H1 (cell line): Measurements from ENCODE around the gene ARMS2. TPM values are rescaled to one million over a fixed set of nuclear protein-coding genes. Genes with fewer than 3 reads are reported as not detected.

Experiments used
- CTCF ChIA-PET: fragments of 300-600 bp; sonication (Branson Sonifier 250); formaldehyde crosslinking; loops from one replicate; lab custom pipeline; 2021; ENCODE audit not compliant: partially characterized antibody; lab: Charles Lee
- POLR2A ChIA-PET: fragments of 300-600 bp; sonication (Branson Sonifier 250); formaldehyde crosslinking; loops from one replicate; lab custom pipeline; 2021; ENCODE audit warnings: inconsistent platforms; ENCODE audit not compliant: partially characterized antibody; lab: Charles Lee
- DNase-seq, 2 experiments: peaks; one replicate each; pipeline versions ENCODE4 v3.0.0 to v3.0.0-alpha.2; 2010 to 2022; ENCODE audit warnings: low spot score in 2 of 2, low read depth in 1 of 2, mixed read lengths in 1 of 2
- FAIRE-seq: peaks from 2 replicates; lab custom pipeline; 2011; peaks lifted over from hg19 to GRCh38; lab: Jason Lieb, UNC
- H2AFZ ChIP-seq: 2 replicates; pipeline ENCODE4 v1.8.1; 2012; ENCODE audit warnings: low read length, inconsistent platforms
- H2AK5ac ChIP-seq: 2 replicates; pipeline ENCODE4 v1.6.1; 2013; ENCODE audit warnings: low read depth, low read length
- H2BK120ac ChIP-seq: replicated peaks from 2 replicates; pipeline ENCODE3; 2013; ENCODE audit warnings: low read depth, low read length, inconsistent platforms
- H2BK12ac ChIP-seq: 2 replicates; pipeline ENCODE4 v1.6.1; 2013; ENCODE audit warnings: low read depth, low read length
- H2BK15ac ChIP-seq: 2 replicates; pipeline ENCODE4 v1.6.1; 2013; ENCODE audit warnings: low read length
- H2BK20ac ChIP-seq: 2 replicates; pipeline ENCODE4 v1.6.1; 2013; ENCODE audit warnings: low read length
- H2BK5ac ChIP-seq: 2 replicates; pipeline ENCODE4 v1.6.1; 2013; ENCODE audit warnings: low read depth, low read length
- H3K14ac ChIP-seq: 2 replicates; pipeline ENCODE4 v1.6.1; 2013; ENCODE audit warnings: inconsistent platforms; ENCODE audit not compliant: insufficient read length
- H3K18ac ChIP-seq: 2 replicates; pipeline ENCODE4 v1.6.1; 2013; ENCODE audit warnings: low read length; ENCODE audit errors: extremely low read depth
- H3K23ac ChIP-seq: 2 replicates; pipeline ENCODE4 v1.6.1; 2013; ENCODE audit warnings: inconsistent platforms; ENCODE audit not compliant: insufficient read length
- H3K23me2 ChIP-seq: 2 replicates; pipeline ENCODE4 v1.6.1; 2013; ENCODE audit warnings: low read depth, low read length
- H3K27ac ChIP-seq: 2 replicates; pipeline ENCODE4 v1.6.1; 2011; ENCODE audit warnings: low read depth, low read length, inconsistent platforms
- H3K27me3 ChIP-seq, 4 experiments: replicated peaks in 1 of 4; 1 replicate in 1 of 4; 2 replicates in 3 of 4; pipeline versions ENCODE4 v1.6.1 to v1.8.1; 2011 to 2013; ENCODE audit warnings: low read length in 3 of 4, mild to moderate bottlenecking in 3 of 4, inconsistent platforms in 2 of 4, mixed read lengths in 2 of 4, moderate library complexity in 1 of 4; ENCODE audit not compliant: control insufficient read depth in 3 of 4, insufficient read depth in 3 of 4; ENCODE audit errors: extremely low read depth in 1 of 4
- H3K36me3 ChIP-seq, 4 experiments: 2 replicates each; pipeline versions ENCODE4 v1.6.1 to v1.8.1; 2011 to 2013; ENCODE audit warnings: mild to moderate bottlenecking in 4 of 4, low read length in 3 of 4, moderate library complexity in 2 of 4, control low read depth in 1 of 4, inconsistent platforms in 1 of 4; ENCODE audit not compliant: insufficient read depth in 4 of 4, control insufficient read depth in 2 of 4
- H3K4ac ChIP-seq: replicated peaks from 2 replicates; pipeline ENCODE3; 2013; ENCODE audit warnings: low read length, low read depth, mixed read lengths, inconsistent platforms; ENCODE audit not compliant: insufficient read length
- H3K4me1 ChIP-seq, 4 experiments: replicated peaks in 1 of 4; 1 replicate in 1 of 4; 2 replicates in 3 of 4; pipeline versions ENCODE4 v1.6.1 to v1.8.1; 2011 to 2013; ENCODE audit warnings: low read length in 3 of 4, inconsistent platforms in 2 of 4, mixed read lengths in 1 of 4; ENCODE audit not compliant: insufficient read depth in 4 of 4, control insufficient read depth in 3 of 4
- H3K4me2 ChIP-seq, 2 experiments: 2 replicates each; pipeline versions ENCODE4 v1.6.1 to v1.8.1; 2011 to 2013; ENCODE audit warnings: low read depth in 2 of 2, low read length in 2 of 2, control low read depth in 1 of 2, inconsistent platforms in 1 of 2, mild to moderate bottlenecking in 1 of 2; ENCODE audit not compliant: insufficient read depth in 1 of 2
- H3K4me3 ChIP-seq, 4 experiments: fragments of 200-600, 300-600 bp in 1 of 4; sonication (generic), shearing (Covaris generic), sonication (Bioruptor Twin) in 1 of 4; 2 replicates each; pipeline versions ENCODE4 v1.5.1 to v1.8.1; 2011 to 2016; ENCODE audit warnings: low read length in 4 of 4, low read depth in 3 of 4, control low read depth in 2 of 4, inconsistent platforms in 2 of 4, mild to moderate bottlenecking in 2 of 4, mixed read lengths in 1 of 4, moderate library complexity in 1 of 4; ENCODE audit not compliant: insufficient read depth in 2 of 4; ENCODE audit errors: extremely low read depth in 1 of 4
- H3K56ac ChIP-seq: replicated peaks from 2 replicates; pipeline ENCODE3; 2013; ENCODE audit warnings: low read depth, mild to moderate bottlenecking, mixed read lengths, low read length, inconsistent platforms; ENCODE audit not compliant: insufficient read length
- H3K79me1 ChIP-seq: 2 replicates; pipeline ENCODE4 v1.6.1; 2013; ENCODE audit warnings: low read depth, low read length, control low read depth
- H3K79me2 ChIP-seq, 2 experiments: 2 replicates each; pipeline versions ENCODE4 v1.6.1 to v1.8.1; 2012 to 2013; ENCODE audit warnings: low read length in 2 of 2, mild to moderate bottlenecking in 2 of 2, inconsistent platforms in 1 of 2; ENCODE audit not compliant: insufficient read depth in 2 of 2, control insufficient read depth in 1 of 2
- H3K9ac ChIP-seq, 4 experiments: replicated peaks in 1 of 4; 1 replicate in 1 of 4; 2 replicates in 3 of 4; pipeline versions ENCODE4 v1.6.1 to v1.8.1; 2011 to 2013; ENCODE audit warnings: low read depth in 3 of 4, low read length in 3 of 4, control low read depth in 2 of 4, mild to moderate bottlenecking in 2 of 4, moderate library complexity in 2 of 4, inconsistent platforms in 1 of 4; ENCODE audit errors: extremely low read depth in 1 of 4
- H3K9me3 ChIP-seq, 2 experiments: 2 replicates each; pipeline versions ENCODE4 v1.6.1 to v1.8.1; 2012 to 2013; ENCODE audit warnings: mild to moderate bottlenecking in 2 of 2, moderate library complexity in 2 of 2, control low read depth in 1 of 2, inconsistent platforms in 1 of 2, low read depth in 1 of 2, low read length in 1 of 2, mixed read lengths in 1 of 2; ENCODE audit not compliant: insufficient read depth in 2 of 2
- H4K20me1 ChIP-seq, 2 experiments: replicated peaks in 1 of 2; 2 replicates each; pipeline versions ENCODE3 to v1.8.1; 2011 to 2013; ENCODE audit warnings: inconsistent platforms in 2 of 2, low read length in 2 of 2, mild to moderate bottlenecking in 1 of 2; ENCODE audit not compliant: insufficient read depth in 2 of 2, control insufficient read depth in 1 of 2
- H4K5ac ChIP-seq: 2 replicates; pipeline ENCODE4 v1.6.1; 2013; ENCODE audit warnings: low read length, low read depth, mixed read lengths, inconsistent platforms; ENCODE audit not compliant: insufficient read length
- H4K8ac ChIP-seq: 2 replicates; pipeline ENCODE4 v1.8.0; 2013; ENCODE audit warnings: mild to moderate bottlenecking, moderate library complexity, low read length, inconsistent platforms; ENCODE audit not compliant: insufficient read depth; ENCODE audit errors: extremely low read depth
- H4K91ac ChIP-seq: replicated peaks from 2 replicates; pipeline ENCODE3; 2013; ENCODE audit warnings: low read length, mixed read lengths, inconsistent platforms; ENCODE audit not compliant: insufficient read length
- CBX8 ChIP-seq: fragments of 300-800, 300-1000 bp; sonication (generic); IDR thresholded peaks from 2 replicates; pipeline ENCODE4 v1.7.1; 2016; ENCODE audit warnings: low read depth, low read length, borderline replicate concordance
- WGBS, 2 experiments: shearing (Covaris generic) in 1 of 2; methylation state at CpG; one replicate each; pipeline versions ENCODE4 v1.1.6 to v1.1.7; 2013 to 2015; ENCODE audit warnings: low lambda C conversion rate in 2 of 2, mixed read lengths in 2 of 2, inconsistent platforms in 1 of 2, low coverage in 1 of 2, missing lambda C conversion rate in 1 of 2; ENCODE audit not compliant: insufficient replicate concordance in 2 of 2, insufficient coverage in 1 of 2, insufficient read length in 1 of 2; ENCODE audit errors: extremely low coverage in 1 of 2, missing lambda C conversion rate in 1 of 2; 5-methylcytosine and 5-hydroxymethylcytosine counted together
- polyA plus RNA-seq, 7 experiments: library from polyadenylated mRNA; depleted of rRNA in 3 of 7; stranded (reverse) in 5 of 7; unstranded in 2 of 7; fragments of >200 nt in 5 of 7; fragments of 200-250 nt in 2 of 7; gene quantifications; 1 replicate in 5 of 7; 2 replicates in 1 of 7; 4 replicates in 1 of 7; pipeline versions ENCODE4 v1.2.1 to v1.2.3, GENCODE V29; 2011 to 2013; ENCODE audit warnings: missing spikeins in 2 of 7, mixed read lengths in 2 of 7
- total RNA-seq: library from RNA; stranded (reverse); fragmentation: NEBNext Ultra II Directional; extraction: Animal tissue kit (Norgen Biotek cat#: 25700); gene quantifications from 2 replicates; pipeline ENCODE4 v1.2.1, GENCODE V29; 2021

ARMS2 gene
- total and polyA plus RNA-seq, 2 of the 8 experiments (the other 6 are each of a cell fraction or from before 2014, with no cell fraction given) = not detected

GRCh38 chr10:122468307-122468925, 14.0 kb downstream of the ARMS2 start:
- Histone ChIP-seq H4K91ac (no peak overlapping the region), H2BK15ac (no peak overlapping the region), H2BK120ac (no peak overlapping the region), H3K4ac (no peak overlapping the region), H4K5ac (no peak overlapping the region), H3K18ac (no peak overlapping the region), H4K20me1 (peaks cover 2 to 3% of the 10 kb centered on the region in 2 experiments), H3K14ac (no peak overlapping the region), H3K23ac (no peak overlapping the region), H3K27ac (no peak overlapping the region), H2BK20ac (no peak overlapping the region), H3K56ac (no peak overlapping the region), H3K23me2 (no peaks in the 10 kb centered on the region), H3K4me3 (no peak overlapping the region), H2AK5ac (no peak overlapping the region), H2AFZ (no peak overlapping the region), H3K36me3 (no peaks in the 10 kb centered on the region), H3K9me3 (no peaks in the 10 kb centered on the region), H4K8ac (no peak overlapping the region), H3K4me1 (no peaks in the 10 kb centered on the region), H3K79me2 (no peaks in the 10 kb centered on the region), H3K27me3 (peaks cover 2 to 11% (median 8%) of the 10 kb centered on the region in 4 experiments; a peak in 6 of 7 replicates), H2BK12ac (no peak overlapping the region), H2BK5ac (no peak overlapping the region), H3K4me2 (no peak overlapping the region), H3K9ac (no peak overlapping the region), H3K79me1 (no peaks in the 10 kb centered on the region; the same call in 1 of the 2 replicates)
- 96% methylated on average over 5 of the region's 5 CpGs; no CpG with 5 or more reads in 1 of the 2 experiments for WGBS, 2 experiments
- CTCF ChIA-PET = interaction anchor here (0.8 to 1.6 kb wide), 3 partner anchors 9 to 97 kb away, joined by 3 to 7 read pairs (median 6); no protein-coding TSS in a partner anchor
- TF ChIP-seq CBX8 = no peak
- DNase-seq (no peak), FAIRE-seq (no peak)
- POLR2A ChIA-PET = no interaction called here
